ENCODE measurements around the gene MIXL1. TPM values are rescaled to one million over a fixed set of nuclear protein-coding genes. Genes with fewer than 3 reads are reported as not detected.
"Not testable (repeated sequence)": the region's sequence is repeated elsewhere in the genome, so short reads cannot be mapped to it uniquely, and the experiment has no call there.

Gene MIXL1
- total RNA-seq, 4 donors from 2014 or later, result 0.32 TPM; not detected in 3

DNA sequence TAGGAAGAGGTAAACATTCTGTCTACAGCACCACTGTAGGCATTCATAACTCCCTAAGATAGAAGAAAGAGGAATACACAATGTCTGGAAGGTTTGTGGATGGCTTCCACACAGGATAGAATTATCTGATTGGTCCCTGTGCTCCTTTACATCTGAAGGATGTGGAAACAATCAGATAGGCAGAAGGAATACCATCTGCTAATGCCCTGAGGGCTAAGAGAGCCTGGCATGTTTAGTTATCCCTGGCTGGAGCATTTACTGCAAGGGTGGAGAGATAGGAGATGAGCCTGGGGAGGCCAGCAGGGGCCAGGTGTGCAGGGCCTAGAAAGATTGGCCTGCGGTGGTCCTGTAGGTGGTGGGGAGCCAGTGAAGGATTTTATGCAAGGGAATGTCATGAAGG is 28.3 kb upstream of the MIXL1 start:
- intact Hi-C loops (cut with DNase I; ENCODE audit: low total_unique reads), result loop anchor here (5.0 kb wide), 1 partner anchor 68 kb away; no protein-coding TSS in a partner anchor
- whole genome bisulfite sequencing, 2 donors (ENCODE audit: low coverage in 1 of 2), result 87% methylated on average over 1 of the region's 1 CpG; no CpG with 5 or more reads in 1 of the 2 donors
- TF ChIP-seq POLR2A (IDR thresholded peaks at IDR 0.05) (no peak), EP300 (IDR thresholded peaks at IDR 0.05; ENCODE audit: low read depth) (no peak), POLR2AphosphoS5 (IDR thresholded peaks at IDR 0.05) (no peak)
- TF ChIP-seq, protein P1, sequence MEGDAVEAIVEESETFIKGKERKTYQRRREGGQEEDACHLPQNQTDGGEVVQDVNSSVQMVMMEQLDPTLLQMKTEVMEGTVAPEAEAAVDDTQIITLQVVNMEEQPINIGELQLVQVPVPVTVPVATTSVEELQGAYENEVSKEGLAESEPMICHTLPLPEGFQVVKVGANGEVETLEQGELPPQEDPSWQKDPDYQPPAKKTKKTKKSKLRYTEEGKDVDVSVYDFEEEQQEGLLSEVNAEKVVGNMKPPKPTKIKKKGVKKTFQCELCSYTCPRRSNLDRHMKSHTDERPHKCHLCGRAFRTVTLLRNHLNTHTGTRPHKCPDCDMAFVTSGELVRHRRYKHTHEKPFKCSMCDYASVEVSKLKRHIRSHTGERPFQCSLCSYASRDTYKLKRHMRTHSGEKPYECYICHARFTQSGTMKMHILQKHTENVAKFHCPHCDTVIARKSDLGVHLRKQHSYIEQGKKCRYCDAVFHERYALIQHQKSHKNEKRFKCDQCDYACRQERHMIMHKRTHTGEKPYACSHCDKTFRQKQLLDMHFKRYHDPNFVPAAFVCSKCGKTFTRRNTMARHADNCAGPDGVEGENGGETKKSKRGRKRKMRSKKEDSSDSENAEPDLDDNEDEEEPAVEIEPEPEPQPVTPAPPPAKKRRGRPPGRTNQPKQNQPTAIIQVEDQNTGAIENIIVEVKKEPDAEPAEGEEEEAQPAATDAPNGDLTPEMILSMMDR (IDR thresholded peaks at IDR 0.05), result no peak

DNA sequence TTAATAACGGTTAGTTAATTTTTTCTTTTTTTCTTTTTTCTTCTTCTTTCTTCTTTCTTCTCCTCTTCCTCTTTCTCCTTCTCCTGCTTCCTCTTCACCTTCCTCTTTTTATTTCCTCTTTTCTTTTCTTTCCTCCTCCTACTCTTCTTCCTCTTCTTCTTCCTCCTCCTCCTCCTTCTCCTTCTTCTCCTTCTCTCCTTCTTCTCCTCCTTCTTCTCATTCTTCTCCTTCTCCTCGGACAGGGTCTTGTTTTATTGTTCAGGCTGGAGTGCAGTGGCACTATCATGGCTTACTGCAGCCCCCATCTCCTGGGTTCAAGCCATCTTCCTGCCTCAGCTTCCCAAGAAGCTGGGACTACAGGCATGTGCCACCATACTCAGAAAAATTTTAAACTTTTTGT is 23.5 kb upstream of the MIXL1 start:
- in situ Hi-C loops (cut with MboI; ENCODE audit: low pct_ligation_motif_present in 1 of 4, low pct_unique_long_range_greater_than_20kb in 1 of 4, low sequenced_read_pairs in 3 of 4) (loop anchor here in 2 of 4 donors (5.0 to 25.0 kb wide), 2 partner anchors 68 to 137 kb away; no protein-coding TSS in a partner anchor), intact Hi-C loops (cut with DNase I; ENCODE audit: low total_unique reads) (loop anchor here (5.0 kb wide), 1 partner anchor 73 kb away; no protein-coding TSS in a partner anchor)

More for the DNA sequence above, 28.3 kb upstream of the MIXL1 start:
- H3K4me1 ChIP-seq, result no peaks in the 10 kb centered on the region
- in situ Hi-C loops (cut with MboI; ENCODE audit: low pct_ligation_motif_present in 1 of 4, low pct_unique_long_range_greater_than_20kb in 1 of 4, low sequenced_read_pairs in 3 of 4), result loop anchor here in 1 of 4 donors (5.0 kb wide), 1 partner anchor 63 kb away; no protein-coding TSS in a partner anchor
- H3K4me3 ChIP-seq, result no peak overlapping the region
- no peaks in the 10 kb centered on the region for H3K27me3 ChIP-seq
- no peak for DNase-seq
- H3K36me3 ChIP-seq, result no peaks in the 10 kb centered on the region
- no peaks in the 10 kb centered on the region for H3K9me3 ChIP-seq
- H3K27ac ChIP-seq, result no peak overlapping the region

DNA sequence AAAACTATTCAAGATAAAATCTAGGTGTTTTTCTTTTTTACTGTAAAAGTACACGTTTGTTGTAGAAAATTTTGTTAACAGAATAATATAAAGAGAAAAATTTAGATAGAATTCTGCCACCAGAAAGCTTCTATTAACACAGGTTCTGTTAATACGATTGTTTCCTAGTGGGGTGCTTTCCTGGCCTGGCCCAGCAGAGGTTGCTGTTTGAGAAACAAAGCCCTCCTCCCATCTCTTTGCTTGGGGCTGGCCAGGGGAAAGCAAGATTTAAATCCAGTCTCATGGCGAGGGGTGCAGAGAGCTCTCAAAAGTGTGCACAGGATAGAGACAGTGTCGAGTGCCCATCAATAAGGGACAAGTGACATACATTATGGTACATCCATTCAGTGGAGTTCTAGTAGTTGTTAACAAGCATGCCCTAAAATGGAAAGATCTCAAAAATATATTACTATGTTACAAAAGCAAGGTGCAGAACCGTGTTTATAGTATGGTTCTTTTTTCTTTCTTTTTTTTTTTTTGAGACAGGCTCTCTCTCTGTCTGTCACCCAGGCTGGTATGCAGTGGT is 22.4 kb upstream of the MIXL1 start:
- in situ Hi-C loops (cut with MboI; ENCODE audit: low pct_ligation_motif_present in 1 of 4, low pct_unique_long_range_greater_than_20kb in 1 of 4, low sequenced_read_pairs in 3 of 4) (loop anchor here in 1 of 4 donors (25.0 kb wide), 1 partner anchor 136 kb away; no protein-coding TSS in a partner anchor), intact Hi-C loops (cut with DNase I; ENCODE audit: low total_unique reads) (no loop called here)
- H3K4me3 ChIP-seq, result no peak overlapping the region
- H3K36me3 ChIP-seq, result no peaks in the 10 kb centered on the region
- DNase-seq, result peak; percentile 20
- no peaks in the 10 kb centered on the region for H3K4me1 ChIP-seq
- H3K9me3 ChIP-seq, result no peaks in the 10 kb centered on the region
- no peak overlapping the region for H3K27ac ChIP-seq
- 60 to 70% methylated on average over 5 of the region's 5 CpGs for WGBS, 2 donors (ENCODE audit: low coverage in 1 of 2)
- H3K27me3 ChIP-seq, result no peaks in the 10 kb centered on the region
- TF ChIP-seq, protein P1 (IDR thresholded peaks at IDR 0.05), result peak in 1 of 5 experiments; percentile 4
- no peak for TF ChIP-seq POLR2A (IDR thresholded peaks at IDR 0.05)
- no peak for TF ChIP-seq POLR2AphosphoS5 (IDR thresholded peaks at IDR 0.05)

More for the DNA sequence above, 23.5 kb upstream of the MIXL1 start:
- 62 to 69% methylated on average over 2 of the region's 2 CpGs for WGBS, 2 donors (ENCODE audit: low coverage in 1 of 2)
- no peaks in the 10 kb centered on the region for H3K9me3 ChIP-seq
- no peaks in the 10 kb centered on the region for H3K27me3 ChIP-seq
- H3K4me3 ChIP-seq, result no peak overlapping the region
- H3K27ac ChIP-seq, result no peak overlapping the region
- no peak for TF ChIP-seq POLR2A (IDR thresholded peaks at IDR 0.05)
- TF ChIP-seq EP300 (IDR thresholded peaks at IDR 0.05; ENCODE audit: low read depth), result no peak
- TF ChIP-seq, protein P1 (IDR thresholded peaks at IDR 0.05), result no peak
- no peak for TF ChIP-seq POLR2AphosphoS5 (IDR thresholded peaks at IDR 0.05)
- no peaks in the 10 kb centered on the region for H3K36me3 ChIP-seq
- H3K4me1 ChIP-seq, result no peaks in the 10 kb centered on the region
- no peak for DNase-seq

DNA sequence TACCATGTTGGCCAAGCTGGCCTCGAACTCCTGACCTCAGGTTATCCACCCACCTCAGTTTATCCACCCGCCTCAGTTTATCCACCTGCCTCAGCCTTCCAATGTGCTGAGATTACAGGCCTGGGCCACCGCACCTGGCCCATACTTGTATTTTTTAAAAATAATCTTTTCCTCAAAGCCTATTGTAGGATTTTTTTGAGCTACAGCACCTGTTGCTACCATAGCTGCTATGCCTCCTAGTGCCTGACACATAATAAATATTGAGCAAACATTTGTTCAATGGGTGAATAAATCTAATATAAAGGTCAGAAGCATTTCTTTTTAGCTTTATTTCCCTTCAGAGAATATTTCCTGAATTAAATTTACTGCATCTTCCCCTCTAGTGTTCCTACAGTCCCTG is 21.2 kb upstream of the MIXL1 start:
- TF ChIP-seq POLR2A (IDR thresholded peaks at IDR 0.05) (no peak), POLR2AphosphoS5 (IDR thresholded peaks at IDR 0.05) (no peak), EP300 (IDR thresholded peaks at IDR 0.05; ENCODE audit: low read depth) (no peak)
- TF ChIP-seq, protein P1 (IDR thresholded peaks at IDR 0.05), result no peak
- Histone ChIP-seq H3K4me3 (no peak overlapping the region), H3K9me3 (no peaks in the 10 kb centered on the region), H3K27ac (no peak overlapping the region), H3K27me3 (no peaks in the 10 kb centered on the region), H3K4me1 (no peaks in the 10 kb centered on the region), H3K36me3 (no peaks in the 10 kb centered on the region)
- no peak for DNase-seq
- intact Hi-C loops (cut with DNase I; ENCODE audit: low total_unique reads) (no loop called here), in situ Hi-C loops (cut with MboI; ENCODE audit: low pct_ligation_motif_present in 1 of 4, low pct_unique_long_range_greater_than_20kb in 1 of 4, low sequenced_read_pairs in 3 of 4) (loop anchor here in 1 of 4 donors (25.0 kb wide), 1 partner anchor 135 kb away; no protein-coding TSS in a partner anchor)
- WGBS, 2 donors (ENCODE audit: low coverage in 1 of 2), result 80 to 81% methylated on average over 3 of the region's 3 CpGs

DNA sequence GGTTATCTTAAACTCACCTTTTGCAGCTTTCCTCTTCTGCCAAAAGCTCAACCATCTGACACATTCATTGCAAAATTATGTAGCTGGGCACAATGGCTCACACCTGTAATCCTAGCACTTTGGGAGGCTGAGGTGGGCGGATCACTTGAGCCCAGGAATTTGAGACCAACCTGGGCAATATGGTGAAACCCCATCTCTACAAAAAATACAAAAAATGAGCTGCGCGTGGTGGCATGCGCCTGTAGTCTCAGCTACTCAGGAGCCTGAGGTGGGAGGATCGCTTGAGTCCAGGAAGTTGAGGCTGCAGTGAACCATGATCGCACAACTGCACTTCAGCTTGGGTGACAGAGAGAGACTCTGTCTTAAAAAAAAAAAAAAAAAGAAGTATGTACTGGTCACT is 20.8 kb upstream of the MIXL1 start:
- intact Hi-C loops (cut with DNase I; ENCODE audit: low total_unique reads); H3K27me3 ChIP-seq; H3K4me1 ChIP-seq; H3K4me3 ChIP-seq; H3K9me3 ChIP-seq; H3K27ac ChIP-seq; DNase-seq; H3K36me3 ChIP-seq: not testable (repeated sequence)
- 69 to 85% methylated on average over 2 to 6 of the region's 6 CpGs for WGBS, 2 donors (ENCODE audit: low coverage in 1 of 2)
- in situ Hi-C loops (cut with MboI; ENCODE audit: low pct_ligation_motif_present in 1 of 4, low pct_unique_long_range_greater_than_20kb in 1 of 4, low sequenced_read_pairs in 3 of 4), result loop anchor here in 1 of 4 donors (25.0 kb wide), 1 partner anchor 135 kb away; no protein-coding TSS in a partner anchor
